Adrenal gland (tissue), 12 donors: ENCODE data around the gene DOCK4. TPM values are rescaled to one million over a fixed set of nuclear protein-coding genes. Genes with fewer than 3 reads are reported as not detected.
A peak's percentile ranks its signal among the peaks of the same experiment; 100 is the strongest.

ENCODE experiments used
- DNase-seq, 7 donors: peaks; one replicate each; pipeline ENCODE4 v3.0.0-alpha.2; 2019 to 2020
- H3K27ac ChIP-seq, 5 donors: fragments of 200-600 bp; sonication (generic) in 4 of 5; 1 replicate in 3 of 5; 2 replicates in 2 of 5; pipeline versions ENCODE4 v1.5.1 to v1.8.0; 2016 to 2020; ENCODE audit warnings: mild to moderate bottlenecking in 1 of 5
- H3K27me3 ChIP-seq: fragments of 200-600 bp; 2 replicates; pipeline ENCODE4 v1.8.0; 2021
- H3K36me3 ChIP-seq, 2 donors: fragments of 200-600 bp; replicated peaks in 1 of 2; 1 replicate in 1 of 2; 2 replicates in 1 of 2; pipeline versions ENCODE4 v1.5.1 to v1.8.0; 2018 to 2022
- H3K4me1 ChIP-seq, 2 donors: fragments of 200-600 bp; replicated peaks in 1 of 2; 1 replicate in 1 of 2; 2 replicates in 1 of 2; pipeline versions ENCODE4 v1.5.1 to v1.8.0; 2018 to 2021
- H3K4me3 ChIP-seq, 4 donors: fragments of 200-600 bp; sonication (generic) in 3 of 4; one replicate each; pipeline ENCODE4 v1.5.1; 2016 to 2018
- H3K9me3 ChIP-seq, 3 donors: fragments of 200-600 bp; sonication (generic) in 1 of 3; replicated peaks in 1 of 3; 1 replicate in 2 of 3; 2 replicates in 1 of 3; pipeline versions ENCODE4 v1.5.1 to v1.8.0; 2016 to 2021
- CTCF ChIP-seq, 6 experiments: fragments of 450-650 bp in 4 of 6; fragments of 200-600 bp in 2 of 6; sonication (generic) in 1 of 6; IDR thresholded peaks; 1 replicate in 5 of 6; 2 replicates in 1 of 6; pipeline versions ENCODE4 v1.5.1 to v1.8.0; 2016 to 2021; ENCODE audit warnings: antibody characterized with exemption in 6 of 6, mild to moderate bottlenecking in 2 of 6, moderate library complexity in 1 of 6
- POLR2A ChIP-seq, 2 donors: fragments of 450-650 bp; IDR thresholded peaks; one replicate each; pipeline ENCODE4 v1.6.1; 2017; ENCODE audit warnings: antibody characterized with exemption in 2 of 2, mild to moderate bottlenecking in 2 of 2, moderate library complexity in 1 of 2
- WGBS, 4 donors: extraction: QIAGEN DNeasy Blood & Tissue Kit in 2 of 4; methylation state at CpG; one replicate each; pipeline versions ENCODE4 v1.1.5 to v1.1.7; 2013 to 2017; 5-methylcytosine and 5-hydroxymethylcytosine counted together
- intact Hi-C, 2 donors: fragments of 100-400 bp; cut with DNase I; formaldehyde crosslinking; loops; one replicate each; pipeline versions ENCODE4 v1.14.1 to v1.15.0; 2022 to 2023
- polyA plus RNA-seq, 3 donors: library from polyadenylated mRNA; stranded (reverse); fragments of 200-250 nt in 2 of 3; fragments of 350-450 nt in 1 of 3; fragmentation: Illumina TruSeq in 1 of 3; extraction: RNeasy Lipid Tissue Mini Kit (QIAGEN cat#74804) in 1 of 3; gene quantifications; one replicate each; pipeline ENCODE4 v1.2.3, GENCODE V29; 2013 to 2014
- total RNA-seq, 9 donors: library from RNA; depleted of rRNA in 4 of 9; stranded (reverse); fragments of >200 nt in 4 of 9; fragments of 120-200 nt in 1 of 9; fragmentation: NEBNext Ultra II Directional in 1 of 9; extraction: Animal tissue kit (Norgen Biotek cat#: 25700) in 1 of 9; gene quantifications; one replicate each; pipeline versions ENCODE4 v1.1.0 to v1.2.4, GENCODE V29; 2013 to 2023
- donor health status: healthy with polysubstance abuse.
- donor health status: Bipolar disorder and iron deficiency.
- donor health status: DM: yes; HTN: yes; CAD: no.
- donor health status: DM: no; HTN: no; CAD: no.
- donor health status: DM: no; HTN: no; CAD: no.
- donor health status: DM: yes; HTN: yes; CAD: no.

DOCK4 gene
- total and polyA plus RNA-seq, 12 donors = 6.2 to 37.6 (median 21.1) TPM

- intact Hi-C loops = no loop called here
- H3K4me3 ChIP-seq = no peak overlapping the region
- H3K4me1 ChIP-seq = no peaks in the 10 kb centered on the region
- DNase-seq = no peak
- H3K27ac ChIP-seq = no peak overlapping the region
- no peaks in the 10 kb centered on the region for H3K9me3 ChIP-seq
- 73 to 83% (median 82%) methylated on average over 5 of the region's 5 CpGs for WGBS, 4 donors
- no peaks in the 10 kb centered on the region for H3K27me3 ChIP-seq
- H3K36me3 ChIP-seq = no peaks in the 10 kb centered on the region
- TF ChIP-seq CTCF (IDR thresholded peaks at IDR 0.05) (no peak), POLR2A (IDR thresholded peaks at IDR 0.05) (no peak)
Measured at GRCh38 chr7:112092709-112093395, 113.3 kb downstream of the DOCK4 start.

- intact Hi-C loops = no loop called here
- H3K27me3 ChIP-seq = no peaks in the 10 kb centered on the region
- H3K4me3 ChIP-seq = no peak overlapping the region
- H3K27ac ChIP-seq = no peak overlapping the region
- WGBS, 4 donors = 82 to 94% (median 89%) methylated on average over 8 of the region's 8 CpGs
- TF ChIP-seq CTCF (IDR thresholded peaks at IDR 0.05) (no peak), POLR2A (IDR thresholded peaks at IDR 0.05) (no peak)
- no peaks in the 10 kb centered on the region for H3K4me1 ChIP-seq
- H3K9me3 ChIP-seq = no peaks in the 10 kb centered on the region
- no peak for DNase-seq
- H3K36me3 ChIP-seq = no peaks in the 10 kb centered on the region
Measured at GRCh38 chr7:112092306-112092705, 113.9 kb downstream of the DOCK4 start.

GRCh38 chr7:112091768-112092167, 114.4 kb downstream of the DOCK4 start:
- 93 to 98% (median 96%) methylated on average over 3 of the region's 3 CpGs for WGBS, 4 donors
- intact Hi-C loops = no loop called here
- Histone ChIP-seq H3K4me1 (no peaks in the 10 kb centered on the region), H3K9me3 (no peaks in the 10 kb centered on the region), H3K27me3 (no peaks in the 10 kb centered on the region), H3K27ac (no peak overlapping the region), H3K4me3 (no peak overlapping the region), H3K36me3 (no peaks in the 10 kb centered on the region)
- no peak for DNase-seq
- TF ChIP-seq POLR2A (IDR thresholded peaks at IDR 0.05) = no peak
- no peak for TF ChIP-seq CTCF (IDR thresholded peaks at IDR 0.05)

DNA sequence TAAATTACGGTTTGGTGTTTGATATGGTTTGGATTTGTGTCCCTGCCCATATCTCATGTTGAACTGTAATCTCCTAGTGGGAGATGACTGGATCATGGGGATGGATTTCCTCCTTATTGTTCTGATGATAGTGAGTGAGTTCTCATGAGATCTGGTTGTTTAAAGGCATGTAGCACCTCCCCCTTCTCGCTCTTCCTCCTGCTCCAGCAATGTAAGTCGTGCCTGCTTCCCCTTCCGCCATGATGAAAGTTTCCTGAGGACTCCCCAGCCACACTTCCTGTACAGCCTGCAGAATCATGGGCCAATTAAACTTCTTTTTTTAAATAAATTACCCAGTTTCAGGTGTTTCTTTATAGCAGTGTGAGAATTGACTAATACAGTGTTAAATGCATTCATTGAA, 116.6 kb downstream of the DOCK4 start:
- Histone ChIP-seq H3K36me3 (no peaks in the 10 kb centered on the region), H3K9me3 (no peaks in the 10 kb centered on the region), H3K27ac (no peak overlapping the region), H3K27me3 (no peaks in the 10 kb centered on the region), H3K4me3 (no peak overlapping the region), H3K4me1 (peaks cover 0 to 13% of the 10 kb centered on the region in 2 donors)
- TF ChIP-seq CTCF (IDR thresholded peaks at IDR 0.05) (no peak), POLR2A (IDR thresholded peaks at IDR 0.05) (no peak)
- intact Hi-C loops = no loop called here
- 76 to 90% (median 83%) methylated on average over 4 of the region's 4 CpGs for WGBS, 4 donors
- peak in 3 of 7 donors; percentile 23 to 42 (median 39) for DNase-seq
